Mammary epithelial cell (primary cell): ENCODE measurements around the gene FARSB.

ENCODE experiments used
- CTCF ChIP-seq, 2 donors: IDR thresholded peaks in 1 of 2; conservative IDR thresholded peaks in 1 of 2; 2 replicates each; pipeline ENCODE4 v1.5.1; 2011 to 2012; ENCODE audit warnings: inconsistent platforms in 2 of 2, low read length in 2 of 2, mild to moderate bottlenecking in 2 of 2, control low read depth in 1 of 2, low read depth in 1 of 2; ENCODE audit not compliant: insufficient read depth in 1 of 2; ENCODE audit errors: extremely low read depth in 1 of 2
- EZH2 ChIP-seq: IDR thresholded peaks from 2 replicates; pipeline ENCODE4 v1.6.1; 2012; ENCODE audit warnings: low read length, inconsistent platforms, borderline replicate concordance

GRCh38 chr2:222545823-222546795, 109.8 kb downstream of the FARSB start:
- TF ChIP-seq CTCF (conservative IDR thresholded peaks at IDR 0.05 in 1 of 2, IDR thresholded peaks at IDR 0.05 in 1 of 2; ENCODE audit: extremely low read depth in 1 of 2, insufficient read depth in 1 of 2, low read depth in 1 of 2, low read length in 2 of 2) (no peak), EZH2 (no peak)
